ENCODE measurements around the gene UBE2L5. TPM values are rescaled to one million over a fixed set of nuclear protein-coding genes. Genes with fewer than 3 reads are reported as not detected.
A peak's percentile ranks its signal among the peaks of the same experiment; 100 is the strongest.

UBE2L5 gene
- total and polyA plus RNA-seq, 2 of the 13 experiments (the other 11 are each of a cell fraction or from before 2014, with no cell fraction given), result 0.13 TPM; not detected in 1

GRCh38 chr13:30423891-30424290 lies 1.6 kb downstream of the UBE2L5 start:
- ATAC-seq (peak; percentile 36; the same call in 2 of the 3 replicates), DNase-seq (ENCODE audit: low spot score) (no peak), FAIRE-seq (no peak)
- Histone ChIP-seq H3K9ac (ENCODE audit: insufficient read depth, low read depth, low read length) (no peak overlapping the region), H3K36me3 (replicated peaks in 1 of 2; ENCODE audit: control insufficient read depth in 1 of 2, insufficient read depth in 2 of 2, low read length in 2 of 2) (no peaks in the 10 kb centered on the region), H4K20me1 (ENCODE audit: insufficient read depth, low read length) (no peaks in the 10 kb centered on the region), H3K4me2 (ENCODE audit: low read depth, low read length) (no peak overlapping the region), H3K27me3 (ENCODE audit: control insufficient read depth in 1 of 2, insufficient read depth in 2 of 2, low read length in 2 of 2) (peaks cover 7 to 56% of the 10 kb centered on the region in 2 experiments; a peak in 4 of 5 replicates), H3K9me3 (ENCODE audit: low read length) (no peaks in the 10 kb centered on the region), H3K4me3 (replicated peaks in 1 of 3; ENCODE audit: insufficient read depth in 1 of 3, low read depth in 2 of 3, low read length in 3 of 3) (no peak overlapping the region), H3K27ac (ENCODE audit: extremely low read length, insufficient read depth, low read length) (no peak overlapping the region), H3K4me1 (ENCODE audit: insufficient read depth, low read length) (peaks cover 17% of the 10 kb centered on the region), H2AFZ (ENCODE audit: low read length) (no peak overlapping the region), H3K79me2 (ENCODE audit: insufficient read depth, low read length) (no peaks in the 10 kb centered on the region)
- ChIA-PET CTCF (ENCODE audit: low intra/inter-chr PET ratio, low total read pairs) (no interaction called here), POLR2A (no interaction called here)
- intact Hi-C loops (cut with micrococcal nuclease; ENCODE audit: unreplicated experiment), result no loop called here
- no TSS peak for BruUV-seq (replicated peaks)
- WGBS (ENCODE audit: low lambda C conversion rate), result 10% methylated on average over 3 of the region's 3 CpGs
- no peak for TF ChIP-seq PITX1 (CRISPR knock-in tag; IDR thresholded peaks at IDR 0.05)
- TF ChIP-seq ZNF672 (CRISPR knock-in tag; IDR thresholded peaks at IDR 0.05), result no peak
- no peak for TF ChIP-seq PHF5A (CRISPR knock-in tag; IDR thresholded peaks at IDR 0.05; ENCODE audit: low read depth, unreplicated experiment)
- TF ChIP-seq HNF4A (CRISPR knock-in tag; IDR thresholded peaks at IDR 0.05), result peak; percentile 25; the same call in 1 of the 2 replicates
- TF ChIP-seq SIX1 (CRISPR knock-in tag; IDR thresholded peaks at IDR 0.05; ENCODE audit: borderline replicate concordance), result peak; percentile 93
- TF ChIP-seq IRF2 (CRISPR knock-in tag; IDR thresholded peaks at IDR 0.05), result no peak
- in situ Hi-C loops (cut with HindIII; ENCODE audit: extremely low pct_ligation_motif_present, low pct_unique_long_range_greater_than_20kb), result no loop called here

DNA sequence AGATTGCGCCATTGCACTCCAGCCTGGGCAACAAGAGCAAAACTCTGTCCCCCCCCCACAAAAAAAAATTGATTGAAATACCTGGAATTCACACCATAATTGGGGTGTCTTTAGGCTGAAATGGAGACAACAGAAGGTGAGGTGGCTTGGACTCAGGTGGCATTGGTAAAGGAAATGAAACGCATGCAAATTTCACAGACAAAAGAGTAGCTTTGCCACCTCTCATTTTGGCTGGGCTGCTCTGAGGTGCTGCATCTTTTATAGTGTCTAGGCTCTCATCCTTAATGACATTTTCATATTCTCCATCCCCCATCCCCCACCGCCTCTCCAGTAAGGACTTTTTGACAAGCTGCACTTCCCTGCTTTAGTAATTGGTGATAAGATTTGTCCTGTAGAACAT lies 6.9 kb downstream of the UBE2L5 start:
- intact Hi-C loops (cut with micrococcal nuclease; ENCODE audit: unreplicated experiment) (no loop called here), in situ Hi-C loops (cut with HindIII; ENCODE audit: extremely low pct_ligation_motif_present, low pct_unique_long_range_greater_than_20kb) (no loop called here)
- TF ChIP-seq ZNF3 (CRISPR knock-in tag; IDR thresholded peaks at IDR 0.05) (no peak), PBX2 (CRISPR knock-in tag; IDR thresholded peaks at IDR 0.05) (no peak)
- Histone ChIP-seq H3K27ac (ENCODE audit: extremely low read length, insufficient read depth, low read length) (no peak overlapping the region), H3K27me3 (ENCODE audit: control insufficient read depth in 1 of 2, insufficient read depth in 2 of 2, low read length in 2 of 2) (peaks cover 5 to 13% of the 10 kb centered on the region in 2 experiments; a peak in 3 of 5 replicates), H3K9me3 (ENCODE audit: low read length) (no peaks in the 10 kb centered on the region), H2AFZ (ENCODE audit: low read length) (no peak overlapping the region), H4K20me1 (ENCODE audit: insufficient read depth, low read length) (no peaks in the 10 kb centered on the region), H3K79me2 (ENCODE audit: insufficient read depth, low read length) (no peaks in the 10 kb centered on the region), H3K9ac (ENCODE audit: insufficient read depth, low read depth, low read length) (no peak overlapping the region), H3K4me1 (ENCODE audit: insufficient read depth, low read length) (peaks cover 1% of the 10 kb centered on the region; the same call in 1 of the 2 replicates), H3K4me2 (ENCODE audit: low read depth, low read length) (no peak overlapping the region), H3K4me3 (replicated peaks in 1 of 3; ENCODE audit: insufficient read depth in 1 of 3, low read depth in 2 of 3, low read length in 3 of 3) (no peak overlapping the region), H3K36me3 (replicated peaks in 1 of 2; ENCODE audit: control insufficient read depth in 1 of 2, insufficient read depth in 2 of 2, low read length in 2 of 2) (no peaks in the 10 kb centered on the region)
- BruUV-seq (replicated peaks), result no TSS peak
- no peak for FAIRE-seq
- ChIA-PET POLR2A (no interaction called here), CTCF (ENCODE audit: low intra/inter-chr PET ratio, low total read pairs) (no interaction called here)
- WGBS (ENCODE audit: low lambda C conversion rate), result 58% methylated on average over 3 of the region's 3 CpGs
- no peak for DNase-seq (ENCODE audit: low spot score)
- no peak for ATAC-seq

All from HepG2 (cell line).